ENCODE measurements around the gene FAM186B.

- TF ChIP-seq, protein P1, sequence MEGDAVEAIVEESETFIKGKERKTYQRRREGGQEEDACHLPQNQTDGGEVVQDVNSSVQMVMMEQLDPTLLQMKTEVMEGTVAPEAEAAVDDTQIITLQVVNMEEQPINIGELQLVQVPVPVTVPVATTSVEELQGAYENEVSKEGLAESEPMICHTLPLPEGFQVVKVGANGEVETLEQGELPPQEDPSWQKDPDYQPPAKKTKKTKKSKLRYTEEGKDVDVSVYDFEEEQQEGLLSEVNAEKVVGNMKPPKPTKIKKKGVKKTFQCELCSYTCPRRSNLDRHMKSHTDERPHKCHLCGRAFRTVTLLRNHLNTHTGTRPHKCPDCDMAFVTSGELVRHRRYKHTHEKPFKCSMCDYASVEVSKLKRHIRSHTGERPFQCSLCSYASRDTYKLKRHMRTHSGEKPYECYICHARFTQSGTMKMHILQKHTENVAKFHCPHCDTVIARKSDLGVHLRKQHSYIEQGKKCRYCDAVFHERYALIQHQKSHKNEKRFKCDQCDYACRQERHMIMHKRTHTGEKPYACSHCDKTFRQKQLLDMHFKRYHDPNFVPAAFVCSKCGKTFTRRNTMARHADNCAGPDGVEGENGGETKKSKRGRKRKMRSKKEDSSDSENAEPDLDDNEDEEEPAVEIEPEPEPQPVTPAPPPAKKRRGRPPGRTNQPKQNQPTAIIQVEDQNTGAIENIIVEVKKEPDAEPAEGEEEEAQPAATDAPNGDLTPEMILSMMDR (IDR thresholded peaks at IDR 0.05), result no peak
- TF ChIP-seq ZBTB21 (CRISPR knock-in tag; IDR thresholded peaks at IDR 0.05; ENCODE audit: borderline replicate concordance) (no peak), NR2C2 (CRISPR knock-in tag; IDR thresholded peaks at IDR 0.05) (no peak), ELF4 (CRISPR knock-in tag; IDR thresholded peaks at IDR 0.05; ENCODE audit: low read depth) (no peak), ATF2 (CRISPR knock-in tag; IDR thresholded peaks at IDR 0.05; ENCODE audit: borderline replicate concordance, low read depth) (no peak), ZNF423 (CRISPR knock-in tag; IDR thresholded peaks at IDR 0.05) (no peak), SMAD3 (CRISPR knock-in tag; IDR thresholded peaks at IDR 0.05; ENCODE audit: borderline replicate concordance) (no peak)
- TF ChIP-seq, protein P2, sequence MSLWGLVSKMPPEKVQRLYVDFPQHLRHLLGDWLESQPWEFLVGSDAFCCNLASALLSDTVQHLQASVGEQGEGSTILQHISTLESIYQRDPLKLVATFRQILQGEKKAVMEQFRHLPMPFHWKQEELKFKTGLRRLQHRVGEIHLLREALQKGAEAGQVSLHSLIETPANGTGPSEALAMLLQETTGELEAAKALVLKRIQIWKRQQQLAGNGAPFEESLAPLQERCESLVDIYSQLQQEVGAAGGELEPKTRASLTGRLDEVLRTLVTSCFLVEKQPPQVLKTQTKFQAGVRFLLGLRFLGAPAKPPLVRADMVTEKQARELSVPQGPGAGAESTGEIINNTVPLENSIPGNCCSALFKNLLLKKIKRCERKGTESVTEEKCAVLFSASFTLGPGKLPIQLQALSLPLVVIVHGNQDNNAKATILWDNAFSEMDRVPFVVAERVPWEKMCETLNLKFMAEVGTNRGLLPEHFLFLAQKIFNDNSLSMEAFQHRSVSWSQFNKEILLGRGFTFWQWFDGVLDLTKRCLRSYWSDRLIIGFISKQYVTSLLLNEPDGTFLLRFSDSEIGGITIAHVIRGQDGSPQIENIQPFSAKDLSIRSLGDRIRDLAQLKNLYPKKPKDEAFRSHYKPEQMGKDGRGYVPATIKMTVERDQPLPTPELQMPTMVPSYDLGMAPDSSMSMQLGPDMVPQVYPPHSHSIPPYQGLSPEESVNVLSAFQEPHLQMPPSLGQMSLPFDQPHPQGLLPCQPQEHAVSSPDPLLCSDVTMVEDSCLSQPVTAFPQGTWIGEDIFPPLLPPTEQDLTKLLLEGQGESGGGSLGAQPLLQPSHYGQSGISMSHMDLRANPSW (CRISPR knock-in tag; conservative IDR thresholded peaks at IDR 0.05; ENCODE audit: low read depth), result no peak
- TF ChIP-seq, protein P3, sequence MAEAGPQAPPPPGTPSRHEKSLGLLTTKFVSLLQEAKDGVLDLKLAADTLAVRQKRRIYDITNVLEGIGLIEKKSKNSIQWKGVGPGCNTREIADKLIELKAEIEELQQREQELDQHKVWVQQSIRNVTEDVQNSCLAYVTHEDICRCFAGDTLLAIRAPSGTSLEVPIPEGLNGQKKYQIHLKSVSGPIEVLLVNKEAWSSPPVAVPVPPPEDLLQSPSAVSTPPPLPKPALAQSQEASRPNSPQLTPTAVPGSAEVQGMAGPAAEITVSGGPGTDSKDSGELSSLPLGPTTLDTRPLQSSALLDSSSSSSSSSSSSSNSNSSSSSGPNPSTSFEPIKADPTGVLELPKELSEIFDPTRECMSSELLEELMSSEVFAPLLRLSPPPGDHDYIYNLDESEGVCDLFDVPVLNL (CRISPR knock-in tag; IDR thresholded peaks at IDR 0.05; ENCODE audit: borderline replicate concordance, low read depth), result no peak
Measured at GRCh38 chr12:49609059-49609874, 3.8 kb upstream of the FAM186B start.

All from WTC11 (cell line).